ENCODE measurements around the gene SAMD11.

The SAMD11 gene

GRCh38 chr1:905811-906599, 17.7 kb upstream of the SAMD11 start:
- no peak for DNase-seq

DNA sequence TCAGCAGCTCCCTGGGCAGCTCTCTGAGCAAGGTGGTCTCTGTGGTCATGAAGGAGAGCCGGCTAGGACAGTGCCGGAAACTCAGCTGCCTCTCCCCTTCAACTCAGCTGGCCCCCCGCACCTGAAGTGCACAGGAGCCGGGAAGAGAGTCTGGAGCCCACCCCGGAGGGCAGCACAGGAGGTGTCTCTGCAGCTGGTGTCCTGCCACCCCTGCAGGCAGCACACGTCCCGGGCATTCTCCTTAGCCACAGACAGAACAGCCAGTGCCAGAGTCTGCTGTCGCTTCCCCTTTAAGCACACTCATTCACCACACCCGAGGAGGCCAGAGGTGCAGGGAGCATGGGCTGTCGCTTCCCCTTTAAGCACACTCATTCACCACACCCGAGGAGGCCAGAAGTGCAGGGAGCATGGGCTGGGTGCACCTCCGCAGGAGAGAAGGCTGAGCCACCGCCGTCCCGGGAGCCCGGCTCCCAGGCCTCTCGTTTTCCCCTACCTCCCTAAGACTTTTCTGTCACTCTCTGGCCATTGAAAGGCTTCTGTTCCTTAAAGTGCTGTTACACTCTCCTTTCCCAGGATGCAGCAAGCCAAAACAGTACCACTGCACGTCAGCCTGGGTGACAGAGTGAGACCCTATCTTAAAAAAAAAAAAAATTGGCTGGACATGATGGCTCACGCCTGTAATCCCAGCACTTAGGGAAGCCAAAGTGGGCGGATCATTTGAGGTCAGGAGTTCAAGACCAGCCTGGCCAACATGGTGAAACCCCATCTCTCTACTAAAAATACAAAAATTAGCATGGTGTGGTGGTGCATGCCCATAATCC, 16.9 kb upstream of the SAMD11 start:
- peak; percentile 65 for DNase-seq

DNA sequence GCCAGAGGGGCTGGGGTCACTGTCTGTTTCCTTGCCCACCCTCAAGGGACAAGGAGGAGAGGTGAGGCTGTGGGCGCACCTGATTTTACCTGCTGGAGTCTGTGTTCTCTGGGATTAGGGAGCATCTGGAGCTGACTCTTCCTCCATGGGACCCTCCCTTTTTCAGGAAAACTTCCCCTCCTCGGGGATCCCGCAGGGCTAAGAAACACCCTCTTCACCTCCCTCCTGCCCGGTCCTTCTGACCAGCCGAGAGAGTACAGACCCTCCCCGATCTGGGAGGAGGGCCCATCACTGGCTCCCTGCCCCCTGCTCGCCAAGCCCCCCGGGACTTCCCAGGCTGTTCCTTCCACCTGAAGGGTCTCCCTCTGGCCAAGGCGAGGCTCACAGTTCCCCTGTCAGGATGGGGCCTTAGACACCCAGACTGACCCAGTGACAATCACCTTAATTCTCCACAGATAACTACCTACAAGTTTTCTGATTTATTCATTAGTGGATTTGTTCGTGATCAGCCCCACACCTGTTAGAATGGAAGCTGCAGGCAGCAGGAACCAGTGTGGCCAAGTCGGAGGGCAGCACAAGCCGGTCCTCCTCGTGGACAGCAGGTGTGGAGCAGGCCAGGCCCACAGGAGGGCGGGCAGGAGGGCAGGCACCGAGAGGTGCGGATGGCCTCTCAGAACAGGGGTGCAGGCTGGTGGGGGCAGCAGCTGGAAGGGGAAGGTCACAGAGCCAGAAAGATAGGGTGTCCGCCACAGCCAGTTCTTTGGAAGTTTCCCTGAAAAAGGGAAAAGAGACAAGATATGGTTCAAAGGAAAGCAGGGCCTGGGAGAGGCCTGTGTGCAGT, 15.9 kb upstream of the SAMD11 start:
- no peak for DNase-seq

GRCh38 chr1:908661-909060, 15.1 kb upstream of the SAMD11 start:
- no peak for DNase-seq

- no peak for DNase-seq
Observed at GRCh38 chr1:909861-910310, 13.8 kb upstream of the SAMD11 start.

- no peak for DNase-seq
Observed at GRCh38 chr1:910311-910880, 13.3 kb upstream of the SAMD11 start.

GRCh38 chr1:910881-911721, 12.6 kb upstream of the SAMD11 start:
- peak; percentile 89 for DNase-seq

DNA sequence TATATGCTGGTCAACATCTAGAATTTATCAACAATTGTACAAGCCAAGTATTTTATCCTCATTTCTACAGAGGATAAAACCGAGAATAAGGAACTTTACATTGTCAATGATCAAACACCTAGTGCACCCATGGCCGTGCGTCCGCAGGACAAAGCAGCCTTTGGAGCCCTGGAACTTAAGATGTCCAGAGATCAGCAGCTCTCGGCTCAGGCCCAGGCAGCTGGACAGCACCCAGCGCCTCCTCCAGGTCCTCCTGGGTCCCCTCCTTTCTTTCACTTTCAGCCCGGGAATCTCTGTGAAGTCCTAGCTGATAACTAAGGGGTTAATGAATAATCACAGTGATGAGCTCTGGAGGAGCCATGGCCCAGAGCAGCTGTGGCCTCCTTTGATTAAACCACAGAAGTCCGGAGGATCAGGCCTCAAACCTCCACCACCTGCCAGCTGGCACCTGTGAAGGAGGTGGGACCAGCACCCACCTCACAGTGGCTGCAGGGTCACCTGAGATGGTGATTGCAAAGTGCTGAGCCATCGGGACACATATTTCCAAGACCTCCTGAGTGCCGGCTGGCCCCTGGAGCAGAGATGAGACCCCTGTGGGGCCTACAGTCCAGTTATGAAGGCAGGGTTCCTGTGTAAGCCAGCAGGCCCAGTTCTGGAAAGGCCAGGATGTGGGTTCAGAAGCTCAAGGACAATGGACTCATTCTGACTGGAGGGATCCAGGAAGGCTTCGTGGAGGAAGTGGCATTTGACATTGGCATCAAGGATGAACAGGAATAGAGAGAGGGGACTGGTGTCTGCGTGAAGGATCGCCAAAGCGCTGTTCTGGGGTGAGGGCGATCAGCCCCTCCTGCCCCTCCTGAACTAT, 11.6 kb upstream of the SAMD11 start:
- no peak for DNase-seq

DNA sequence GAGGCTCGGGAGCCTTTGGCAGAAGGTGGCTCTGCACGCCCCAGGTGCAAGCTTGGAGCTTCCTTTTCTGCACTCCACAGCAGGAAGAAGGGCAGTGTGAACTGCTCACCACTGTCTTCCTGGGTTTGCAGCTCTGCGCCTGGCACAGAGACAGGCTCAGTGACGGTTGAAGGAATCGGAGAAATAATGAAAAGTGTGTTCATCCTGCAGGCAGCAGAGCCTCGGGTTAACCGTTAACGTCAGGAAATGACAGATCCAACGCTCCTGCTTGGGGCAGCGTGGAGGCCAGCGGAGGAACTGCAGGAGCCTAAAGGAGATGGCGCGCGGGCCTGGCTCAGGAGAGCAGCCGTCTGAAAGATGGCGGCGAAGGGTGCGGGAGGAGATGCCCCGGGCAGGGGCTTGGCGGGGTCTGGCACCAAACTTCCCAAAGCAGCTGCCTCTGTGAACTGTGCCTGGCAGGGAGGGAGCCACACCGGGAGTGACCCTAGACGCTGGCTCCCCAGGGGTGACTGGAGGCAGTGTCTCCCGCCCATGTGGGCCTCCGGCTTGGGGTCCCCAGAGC, 10.9 kb upstream of the SAMD11 start:
- no peak for DNase-seq

- DNase-seq, result no peak
Observed at GRCh38 chr1:913491-914130, 10.1 kb upstream of the SAMD11 start.

- no peak for DNase-seq
Observed at GRCh38 chr1:914131-914890, 9.4 kb upstream of the SAMD11 start.

DNA sequence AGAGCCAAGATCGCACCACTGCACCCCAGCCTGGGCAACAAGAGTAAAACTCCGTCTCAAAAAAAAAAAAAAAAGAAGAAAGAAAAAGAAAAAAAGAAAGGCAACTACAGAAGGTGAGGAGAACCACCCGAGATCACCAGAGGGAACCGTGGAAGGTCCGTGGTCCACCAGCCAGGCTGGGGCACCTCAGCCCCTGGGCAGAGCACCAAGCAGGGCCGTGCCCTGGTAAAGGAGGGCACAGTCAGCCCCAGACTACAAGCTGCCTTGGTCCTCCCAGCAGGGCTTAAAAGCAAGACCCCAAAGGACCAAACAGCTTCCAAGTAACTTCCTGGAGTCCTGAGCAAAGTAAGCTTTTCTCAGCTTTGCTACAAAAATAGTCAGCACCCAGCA, 8.8 kb upstream of the SAMD11 start:
- DNase-seq, result no peak

GRCh38 chr1:915295-916172, 8.2 kb upstream of the SAMD11 start:
- no peak for DNase-seq

DNA sequence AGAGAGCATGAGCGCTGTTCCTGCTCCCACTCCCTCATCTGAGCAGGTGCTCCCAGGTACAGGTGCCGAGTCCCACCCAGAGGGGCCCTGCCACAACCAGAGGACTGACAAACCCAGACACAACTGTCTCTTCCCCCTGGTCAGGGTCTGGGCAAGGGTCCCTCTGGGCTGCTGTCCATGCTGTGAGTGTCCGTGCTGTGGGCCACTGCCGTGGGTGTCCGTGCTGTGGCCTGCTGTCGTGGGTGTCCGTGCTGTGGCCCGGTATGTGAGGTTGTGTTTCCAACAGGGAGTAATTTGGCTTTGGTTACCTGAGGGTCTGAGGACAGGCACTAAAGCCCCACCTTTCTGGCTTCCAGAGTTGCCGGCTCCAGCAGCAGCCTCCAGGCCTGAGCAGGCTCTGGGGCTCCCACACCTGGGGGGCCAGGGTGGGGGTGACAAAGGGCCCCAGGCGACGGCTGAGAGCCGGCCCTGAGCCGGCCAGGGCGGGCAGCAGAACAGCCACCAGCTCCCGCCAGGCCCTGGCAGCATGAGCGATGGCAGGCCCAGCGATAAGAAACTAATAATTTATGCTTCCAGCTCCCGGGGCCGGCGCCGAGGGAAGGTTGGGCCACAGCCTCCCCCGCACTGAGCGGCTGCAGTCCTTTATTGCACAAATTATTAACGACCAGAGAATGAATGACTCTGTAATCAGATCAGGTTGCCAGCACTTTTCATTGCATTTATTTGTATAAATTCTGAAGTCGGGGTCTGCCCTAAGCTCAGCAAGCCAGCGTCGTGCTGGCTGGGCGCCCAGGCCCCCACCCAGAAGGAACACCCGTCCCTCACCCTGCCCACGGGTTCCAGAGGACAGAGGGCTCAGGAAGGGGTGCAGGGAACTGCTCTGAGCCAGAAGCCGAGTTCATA, 7.3 kb upstream of the SAMD11 start:
- DNase-seq, result peak; percentile 71

- DNase-seq, result no peak
Observed at GRCh38 chr1:917076-917459, 6.7 kb upstream of the SAMD11 start.

- DNase-seq, result no peak
Observed at GRCh38 chr1:917466-918091, 6.1 kb upstream of the SAMD11 start.

- DNase-seq, result no peak
Observed at GRCh38 chr1:918353-918752, 5.4 kb upstream of the SAMD11 start.
